SKM-1 (cell line): Measurements from ENCODE around the gene GLRA1.
"Not testable (repeated sequence)": the region's sequence is repeated elsewhere in the genome, so short reads cannot be mapped to it uniquely, and the experiment has no call there.

Experiments
- DNase-seq: peaks from one replicate; lab custom pipeline; 2025; ENCODE audit not compliant: unreplicated experiment; lab: John Stamatoyannopoulos, UW

Gene GLRA1

GRCh38 chr5:151917904-151918303 is 6.7 kb downstream of the GLRA1 start:
- DNase-seq, result no peak

- no peak for DNase-seq
These were observed 11.2 kb downstream of the GLRA1 start for GRCh38 chr5:151913425-151913824.

GRCh38 chr5:151912360-151912759 is 12.3 kb downstream of the GLRA1 start:
- no peak for DNase-seq

- DNase-seq, result no peak
These were observed 13.6 kb downstream of the GLRA1 start for GRCh38 chr5:151911011-151911410.

GRCh38 chr5:151909628-151910027 is 15.0 kb downstream of the GLRA1 start:
- DNase-seq, result no peak

- no peak for DNase-seq
These were observed 18.4 kb downstream of the GLRA1 start for GRCh38 chr5:151906246-151906645.

- no peak for DNase-seq
These were observed 19.1 kb downstream of the GLRA1 start for GRCh38 chr5:151905557-151905961.

- DNase-seq, result no peak
These were observed 19.7 kb downstream of the GLRA1 start for GRCh38 chr5:151904909-151905308.

- DNase-seq, result no peak
These were observed 20.5 kb downstream of the GLRA1 start for GRCh38 chr5:151904127-151904526.

- no peak for DNase-seq
These were observed 21.4 kb downstream of the GLRA1 start for GRCh38 chr5:151903243-151903653.

GRCh38 chr5:151902215-151902614 is 22.4 kb downstream of the GLRA1 start:
- no peak for DNase-seq

- no peak for DNase-seq
These were observed 23.0 kb downstream of the GLRA1 start for GRCh38 chr5:151901611-151902010.

- DNase-seq, result no peak
These were observed 23.8 kb downstream of the GLRA1 start for GRCh38 chr5:151900891-151901290.

- no peak for DNase-seq
These were observed 25.3 kb downstream of the GLRA1 start for GRCh38 chr5:151899399-151899798.

- no peak for DNase-seq
These were observed 26.8 kb downstream of the GLRA1 start for GRCh38 chr5:151897896-151898295.

- no peak for DNase-seq
These were observed 27.6 kb downstream of the GLRA1 start for GRCh38 chr5:151897020-151897552.

GRCh38 chr5:151896031-151896691 is 28.5 kb downstream of the GLRA1 start:
- DNase-seq, result no peak

GRCh38 chr5:151895660-151896030 is 29.0 kb downstream of the GLRA1 start:
- DNase-seq, result no peak

- DNase-seq, result not testable (repeated sequence)
These were observed 31.2 kb downstream of the GLRA1 start for GRCh38 chr5:151893485-151893884.

GRCh38 chr5:151892393-151892792 is 32.3 kb downstream of the GLRA1 start:
- DNase-seq, result no peak

GRCh38 chr5:151890299-151890698 is 34.4 kb downstream of the GLRA1 start:
- DNase-seq, result no peak

GRCh38 chr5:151889614-151890013 is 35.0 kb downstream of the GLRA1 start:
- no peak for DNase-seq
